HCT116 (cell line): ENCODE measurements around the gene CD164L2. TPM values are rescaled to one million over a fixed set of nuclear protein-coding genes. Genes with fewer than 3 reads are reported as not detected.

Experiments used
- ATAC-seq: fragments of 200-7000 bp; cut with Tn5 transposase; 2 replicates; pipeline ENCODE4 v1.9.1; 2020; ENCODE audit warnings: mild to moderate bottlenecking, moderate library complexity
- BruUV-seq: library from RNA; stranded (reverse); fragments of 400-500 nt; replicated peaks from 2 replicates; lab custom pipeline; 2021; lab: Mats Ljungman, UMichigan
- CTCF ChIA-PET: fragments of 300-600 bp; sonication (Branson Sonifier 250); formaldehyde crosslinking; loops from one replicate; lab custom pipeline; 2021; ENCODE audit warnings: antibody characterized with exemption; lab: Charles Lee
- POLR2A ChIA-PET: fragments of 300-600, 350-600 bp; sonication (Branson Sonifier 250); formaldehyde crosslinking; loops from one replicate; lab custom pipeline; 2021; ENCODE audit warnings: antibody characterized with exemption; lab: Charles Lee
- RAD21 ChIA-PET, 2 experiments: fragments of 300-600 bp; sonication (Branson Sonifier 250); formaldehyde crosslinking; loops; one replicate each; lab custom pipeline; 2023; ENCODE audit warnings: low total read pairs in 2 of 2; ENCODE audit not compliant: uncharacterized antibody in 2 of 2, unreplicated experiment in 2 of 2, low non-redundant PET in 1 of 2; lab: Charles Lee
- DNase-seq: peaks from one replicate; pipeline ENCODE4 v3.0.0-alpha.2; 2010; ENCODE audit warnings: low read depth, low spot score
- H2AFZ ChIP-seq: fragments of 200-600 bp; shearing (Covaris generic), sonication (generic); 2 replicates; pipeline ENCODE4 v1.6.1; 2017; ENCODE audit warnings: low read depth, mixed run types, mixed read lengths, antibody characterized with exemption, low read length; ENCODE audit not compliant: poor library complexity, severe bottlenecking
- H3K27ac ChIP-seq: 2 replicates; pipeline ENCODE4 v1.5.1; 2012; ENCODE audit warnings: low read depth, low read length
- H3K27me3 ChIP-seq: fragments of 200-600 bp; sonication (generic); 2 replicates; pipeline ENCODE4 v1.6.1; 2016; ENCODE audit warnings: mixed run types, low read length, mixed read lengths; ENCODE audit not compliant: insufficient read depth
- H3K36me3 ChIP-seq, 2 experiments: fragments of 200-500 bp in 1 of 2; fragments of 200-600 bp in 1 of 2; sonication (Bioruptor generic) in 1 of 2; sonication (generic) in 1 of 2; 2 replicates each; pipeline versions ENCODE4 v1.5.1 to v1.6.1; 2014 to 2016; ENCODE audit warnings: low read length in 2 of 2, inconsistent platforms in 1 of 2, mixed read lengths in 1 of 2, mixed run types in 1 of 2; ENCODE audit not compliant: insufficient read depth in 2 of 2, control insufficient read depth in 1 of 2
- H3K4me1 ChIP-seq, 2 experiments: fragments of 200-600 bp in 1 of 2; sonication (generic) in 1 of 2; 2 replicates each; pipeline versions ENCODE4 v1.5.1 to v1.6.1; 2012 to 2017; ENCODE audit warnings: low read length in 2 of 2, inconsistent platforms in 1 of 2, mild to moderate bottlenecking in 1 of 2, mixed read lengths in 1 of 2, mixed run types in 1 of 2, moderate library complexity in 1 of 2; ENCODE audit not compliant: insufficient read depth in 2 of 2, control insufficient read depth in 1 of 2
- H3K4me2 ChIP-seq: fragments of 200-600 bp; sonication (generic); 2 replicates; pipeline ENCODE4 v1.6.1; 2017; ENCODE audit warnings: mixed run types, low read length, mixed read lengths
- H3K4me3 ChIP-seq, 2 experiments: fragments of 200-600 bp in 1 of 2; sonication (generic) in 1 of 2; replicated peaks in 1 of 2; 2 replicates each; pipeline ENCODE4 v1.5.1; 2011 to 2016; ENCODE audit warnings: low read length in 2 of 2, control low read depth in 1 of 2, low read depth in 1 of 2, mild to moderate bottlenecking in 1 of 2, mixed read lengths in 1 of 2, mixed run types in 1 of 2
- H3K79me2 ChIP-seq: fragments of 200-600 bp; sonication (generic); 2 replicates; pipeline ENCODE4 v1.6.1; 2017; ENCODE audit warnings: mild to moderate bottlenecking, mixed run types, low read length, moderate library complexity, mixed read lengths; ENCODE audit not compliant: insufficient read depth
- H3K9ac ChIP-seq: fragments of 200-600 bp; sonication (generic); 2 replicates; pipeline ENCODE4 v1.6.1; 2016; ENCODE audit warnings: low read length, mixed read lengths
- H3K9me2 ChIP-seq: fragments of 200-600 bp; sonication (generic), shearing (Covaris generic); 2 replicates; pipeline ENCODE4 v1.6.1; 2017; ENCODE audit warnings: mixed run types, mild to moderate bottlenecking, moderate library complexity; ENCODE audit not compliant: insufficient read depth
- H3K9me3 ChIP-seq, 2 experiments: fragments of 200-500 bp in 1 of 2; fragments of 200-600 bp in 1 of 2; sonication (Bioruptor generic) in 1 of 2; sonication (generic) in 1 of 2; 2 replicates each; pipeline ENCODE4 v1.6.1; 2014 to 2017; ENCODE audit warnings: low read length in 2 of 2, mixed read lengths in 2 of 2, inconsistent platforms in 1 of 2, low read depth in 1 of 2, mild to moderate bottlenecking in 1 of 2, mixed run types in 1 of 2, moderate library complexity in 1 of 2; ENCODE audit not compliant: control insufficient read depth in 1 of 2, insufficient read depth in 1 of 2
- H4K20me1 ChIP-seq: fragments of 200-600 bp; sonication (generic), shearing (Covaris generic); 2 replicates; pipeline ENCODE4 v1.6.1; 2017; ENCODE audit warnings: mixed run types, mild to moderate bottlenecking, moderate library complexity; ENCODE audit not compliant: insufficient read depth
- CBX3 ChIP-seq: IDR thresholded peaks from 2 replicates; pipeline ENCODE4 v1.6.1; 2012; ENCODE audit warnings: low read depth
- CTCF ChIP-seq, 3 experiments: fragments of 200-600 bp in 1 of 3; sonication (generic) in 1 of 3; IDR thresholded peaks in 2 of 3; conservative IDR thresholded peaks in 1 of 3; 2 replicates each; pipeline ENCODE4 v1.5.1; 2012 to 2017; ENCODE audit warnings: low read depth in 2 of 3, low read length in 2 of 3, antibody characterized with exemption in 1 of 3, borderline replicate concordance in 1 of 3, control low read depth in 1 of 3, mild to moderate bottlenecking in 1 of 3, mixed read lengths in 1 of 3, mixed run types in 1 of 3, moderate library complexity in 1 of 3; ENCODE audit not compliant: insufficient read depth in 1 of 3
- EZH2 ChIP-seq: fragments of 200-600 bp; sonication (generic); IDR thresholded peaks from 2 replicates; pipeline ENCODE4 v1.6.1; 2017; ENCODE audit warnings: antibody characterized with exemption, mixed run types
- JUND ChIP-seq: IDR thresholded peaks from 2 replicates; pipeline ENCODE4 v1.6.1; 2012
- POLR2A ChIP-seq: IDR thresholded peaks from 2 replicates; pipeline ENCODE4 v1.7.0; 2011; ENCODE audit warnings: borderline replicate concordance; ENCODE audit not compliant: insufficient read depth, insufficient read length; ENCODE audit errors: extremely low read depth
- POLR2AphosphoS5 ChIP-seq: IDR thresholded peaks from 2 replicates; pipeline ENCODE4 v1.6.1; 2011; ENCODE audit warnings: mild to moderate bottlenecking, low read depth, low read length, moderate library complexity
- REST ChIP-seq: IDR thresholded peaks from 2 replicates; pipeline ENCODE4 v1.6.1; 2012; ENCODE audit warnings: low read depth
- SIN3A ChIP-seq: IDR thresholded peaks from 2 replicates; pipeline ENCODE4 v1.6.1; 2012; ENCODE audit warnings: low read depth
- YY1 ChIP-seq: IDR thresholded peaks from 2 replicates; pipeline ENCODE4 v1.6.1; 2011; ENCODE audit warnings: low read length, low read depth, moderate library complexity, mild to moderate bottlenecking; ENCODE audit not compliant: insufficient replicate concordance; ENCODE audit errors: extremely low read depth
- ZFX ChIP-seq: fragments of 450-650 bp; IDR thresholded peaks from 2 replicates; pipeline ENCODE4 v1.6.1; 2017
- ZNF274 ChIP-seq: fragments of 200-500 bp; sonication (Bioruptor generic); IDR thresholded peaks from 2 replicates; pipeline ENCODE4 v1.6.1; 2014; ENCODE audit warnings: mild to moderate bottlenecking, low read depth, low read length, inconsistent platforms
- intact Hi-C: fragments of 100-400 bp; cut with micrococcal nuclease; formaldehyde crosslinking; loops from 2 replicates; pipeline ENCODE4 v1.10.0; 2022
- total RNA-seq: library from RNA; stranded (reverse); gene quantifications from one replicate; pipeline ENCODE4 v1.2.1, GENCODE V29; 2021; ENCODE audit not compliant: unreplicated experiment
- TF ChIP-seq, protein P1 (sequence below): IDR thresholded peaks from 2 replicates; pipeline ENCODE4 v1.6.1; 2011; ENCODE audit warnings: mild to moderate bottlenecking, low read length, moderate library complexity; ENCODE audit not compliant: insufficient replicate concordance; ENCODE audit errors: extremely low read depth

Gene CD164L2
- total RNA-seq, 1 experiment from 2014 or later = 11.6 TPM

- peaks cover 63 to 67% of the 10 kb centered on the region in 2 experiments for H3K36me3 ChIP-seq
- TF ChIP-seq, protein P1, sequence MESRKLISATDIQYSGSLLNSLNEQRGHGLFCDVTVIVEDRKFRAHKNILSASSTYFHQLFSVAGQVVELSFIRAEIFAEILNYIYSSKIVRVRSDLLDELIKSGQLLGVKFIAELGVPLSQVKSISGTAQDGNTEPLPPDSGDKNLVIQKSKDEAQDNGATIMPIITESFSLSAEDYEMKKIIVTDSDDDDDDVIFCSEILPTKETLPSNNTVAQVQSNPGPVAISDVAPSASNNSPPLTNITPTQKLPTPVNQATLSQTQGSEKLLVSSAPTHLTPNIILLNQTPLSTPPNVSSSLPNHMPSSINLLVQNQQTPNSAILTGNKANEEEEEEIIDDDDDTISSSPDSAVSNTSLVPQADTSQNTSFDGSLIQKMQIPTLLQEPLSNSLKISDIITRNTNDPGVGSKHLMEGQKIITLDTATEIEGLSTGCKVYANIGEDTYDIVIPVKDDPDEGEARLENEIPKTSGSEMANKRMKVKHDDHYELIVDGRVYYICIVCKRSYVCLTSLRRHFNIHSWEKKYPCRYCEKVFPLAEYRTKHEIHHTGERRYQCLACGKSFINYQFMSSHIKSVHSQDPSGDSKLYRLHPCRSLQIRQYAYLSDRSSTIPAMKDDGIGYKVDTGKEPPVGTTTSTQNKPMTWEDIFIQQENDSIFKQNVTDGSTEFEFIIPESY = no peak
- TF ChIP-seq EZH2 = no peak
- no peak for TF ChIP-seq YY1
- TF ChIP-seq JUND = no peak
- no peak for TF ChIP-seq ZFX
- TF ChIP-seq REST = no peak
- TF ChIP-seq SIN3A = no peak
- TF ChIP-seq POLR2A = no peak
- no peak for TF ChIP-seq CTCF (IDR thresholded peaks at IDR 0.05 in 2 of 3, conservative IDR thresholded peaks at IDR 0.05 in 1 of 3; ENCODE audit: borderline replicate concordance in 1 of 3, insufficient read depth in 1 of 3, low read depth in 2 of 3, low read length in 2 of 3)
- TF ChIP-seq ZNF274 = no peak
- no peak for TF ChIP-seq CBX3
- TF ChIP-seq POLR2AphosphoS5 = no peak
- H3K4me1 ChIP-seq = no peaks in the 10 kb centered on the region
- H3K9ac ChIP-seq = no peak overlapping the region
- intact Hi-C loops = no loop called here
- CTCF ChIA-PET = no interaction called here
- H3K4me3 ChIP-seq = no peak overlapping the region
- no peaks in the 10 kb centered on the region for H4K20me1 ChIP-seq
- ATAC-seq (no peak), DNase-seq (no peak)
- 0 out of 2 replicates have a peak, but pooled peaks cover 3% of the 10 kb centered on the region for H3K79me2 ChIP-seq
- RAD21 ChIA-PET = no interaction called here
- POLR2A ChIA-PET = no interaction called here
- H3K27ac ChIP-seq = no peak overlapping the region
- H3K4me2 ChIP-seq = no peak overlapping the region
- no peaks in the 10 kb centered on the region for H3K27me3 ChIP-seq
- H3K9me2 ChIP-seq = no peaks in the 10 kb centered on the region
- H3K9me3 ChIP-seq = no peaks in the 10 kb centered on the region
- BruUV-seq = no TSS peak
- no peak overlapping the region for H2AFZ ChIP-seq
Measured at GRCh38 chr1:27414091-27414490, 31.0 kb upstream of the CD164L2 start.
